Measurements from ENCODE around the gene GSG1L.

Gene GSG1L

GRCh38 chr16:27978876-27979275 lies 84.6 kb downstream of the GSG1L start:
- no peak overlapping the region for H3K9ac ChIP-seq (ENCODE audit: low read length in 5 of 5)
- H3K27me3 ChIP-seq (ENCODE audit: control insufficient read depth in 5 of 5, insufficient read depth in 4 of 5, low read length in 5 of 5) = peaks cover 0 to 10% (median 6%) of the 10 kb centered on the region in 5 donors
- H3K9me3 ChIP-seq (ENCODE audit: control insufficient read depth in 5 of 5, low read length in 5 of 5) = no peaks in the 10 kb centered on the region
- no peak overlapping the region for H3K4me3 ChIP-seq (ENCODE audit: low read depth in 1 of 5, low read length in 5 of 5)
- no peaks in the 10 kb centered on the region for H3K4me1 ChIP-seq (ENCODE audit: control insufficient read depth in 5 of 5, insufficient read depth in 5 of 5, low read length in 5 of 5)
- no peaks in the 10 kb centered on the region for H3K36me3 ChIP-seq (ENCODE audit: control insufficient read depth in 5 of 5, insufficient read depth in 5 of 5, low read length in 5 of 5)
- H3K27ac ChIP-seq (ENCODE audit: low read depth, low read length) = no peak overlapping the region

DNA sequence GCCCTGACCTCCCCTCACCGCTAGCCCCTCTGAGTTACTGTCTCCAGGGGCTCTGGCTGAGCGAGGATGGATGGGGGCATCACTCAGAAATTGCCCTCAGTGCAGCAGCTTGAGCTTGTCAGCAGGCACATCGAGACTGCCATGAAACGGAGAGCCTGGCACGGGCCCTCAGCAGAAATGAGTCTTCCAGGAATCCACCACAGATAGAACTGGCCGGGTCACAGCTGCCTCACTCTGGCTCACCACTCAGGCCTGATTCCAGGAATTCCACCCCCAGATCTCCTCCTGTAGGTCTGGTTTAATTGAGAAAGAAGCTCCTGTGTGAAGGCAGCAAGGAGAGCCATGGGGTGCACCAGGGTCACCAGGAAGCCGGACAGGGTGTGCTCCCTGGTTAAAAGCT lies 85.5 kb downstream of the GSG1L start:
- H3K9me3 ChIP-seq (ENCODE audit: control insufficient read depth in 5 of 5, low read length in 5 of 5) = no peaks in the 10 kb centered on the region
- H3K4me3 ChIP-seq (ENCODE audit: low read depth in 1 of 5, low read length in 5 of 5) = no peak overlapping the region
- H3K27ac ChIP-seq (ENCODE audit: low read depth, low read length) = no peak overlapping the region
- H3K27me3 ChIP-seq (ENCODE audit: control insufficient read depth in 5 of 5, insufficient read depth in 4 of 5, low read length in 5 of 5) = peaks cover 0 to 10% (median 6%) of the 10 kb centered on the region in 5 donors
- no peaks in the 10 kb centered on the region for H3K4me1 ChIP-seq (ENCODE audit: control insufficient read depth in 5 of 5, insufficient read depth in 5 of 5, low read length in 5 of 5)
- H3K9ac ChIP-seq (ENCODE audit: low read length in 5 of 5) = no peak overlapping the region
- H3K36me3 ChIP-seq (ENCODE audit: control insufficient read depth in 5 of 5, insufficient read depth in 5 of 5, low read length in 5 of 5) = no peaks in the 10 kb centered on the region

- Histone ChIP-seq H3K27me3 (ENCODE audit: control insufficient read depth in 5 of 5, insufficient read depth in 4 of 5, low read length in 5 of 5) (peaks cover 0 to 10% (median 6%) of the 10 kb centered on the region in 5 donors), H3K9me3 (ENCODE audit: control insufficient read depth in 5 of 5, low read length in 5 of 5) (peaks cover 0 to under 1% (median 0%) of the 10 kb centered on the region in 5 donors), H3K4me1 (ENCODE audit: control insufficient read depth in 5 of 5, insufficient read depth in 5 of 5, low read length in 5 of 5) (no peaks in the 10 kb centered on the region), H3K4me3 (ENCODE audit: low read depth in 1 of 5, low read length in 5 of 5) (no peak overlapping the region), H3K27ac (ENCODE audit: low read depth, low read length) (no peak overlapping the region), H3K9ac (ENCODE audit: low read length in 5 of 5) (no peak overlapping the region), H3K36me3 (ENCODE audit: control insufficient read depth in 5 of 5, insufficient read depth in 5 of 5, low read length in 5 of 5) (no peaks in the 10 kb centered on the region)
These were observed 86.5 kb downstream of the GSG1L start for GRCh38 chr16:27976990-27977389.

DNA sequence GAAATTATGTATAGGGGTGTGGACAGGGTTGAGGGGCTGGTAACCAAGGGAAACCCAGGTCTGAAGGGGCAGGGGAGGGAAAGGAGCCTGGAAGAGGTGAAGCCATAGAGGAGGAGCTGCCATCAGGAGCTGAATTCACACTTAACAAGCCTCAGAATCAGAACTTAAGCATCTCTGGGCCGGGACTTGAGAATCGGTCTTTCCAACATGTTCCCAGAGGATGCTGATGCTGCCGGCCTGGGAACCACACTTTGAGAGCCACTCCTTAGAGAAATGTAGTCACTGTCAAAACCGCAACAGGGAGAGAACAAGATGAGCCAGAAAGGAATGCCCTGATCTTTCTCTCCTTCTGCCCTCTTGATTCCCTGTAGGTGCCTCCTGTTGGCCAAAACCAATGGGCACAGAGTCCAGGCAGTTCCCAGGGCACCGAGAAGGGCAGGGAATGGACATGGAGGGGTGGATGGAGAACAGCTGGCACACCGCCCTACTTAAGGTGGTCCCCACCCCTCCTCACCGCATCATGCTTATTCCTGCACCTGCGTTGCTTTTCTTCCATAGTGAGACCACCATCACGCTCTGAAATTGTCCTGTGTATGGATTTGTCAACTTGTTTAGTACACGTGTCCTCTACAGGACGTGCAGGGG lies 88.5 kb downstream of the GSG1L start:
- H3K4me3 ChIP-seq (ENCODE audit: low read depth in 1 of 5, low read length in 5 of 5) = no peak overlapping the region
- no peak overlapping the region for H3K9ac ChIP-seq (ENCODE audit: low read length in 5 of 5)
- H3K27me3 ChIP-seq (ENCODE audit: control insufficient read depth in 5 of 5, insufficient read depth in 4 of 5, low read length in 5 of 5) = peaks cover 0 to 10% (median 6%) of the 10 kb centered on the region in 5 donors
- no peaks in the 10 kb centered on the region for H3K36me3 ChIP-seq (ENCODE audit: control insufficient read depth in 5 of 5, insufficient read depth in 5 of 5, low read length in 5 of 5)
- no peaks in the 10 kb centered on the region for H3K4me1 ChIP-seq (ENCODE audit: control insufficient read depth in 5 of 5, insufficient read depth in 5 of 5, low read length in 5 of 5)
- no peak overlapping the region for H3K27ac ChIP-seq (ENCODE audit: low read depth, low read length)
- peaks cover 0 to 6% (median 3%) of the 10 kb centered on the region in 5 donors for H3K9me3 ChIP-seq (ENCODE audit: control insufficient read depth in 5 of 5, low read length in 5 of 5)

GRCh38 chr16:27973678-27974077 lies 89.8 kb downstream of the GSG1L start:
- Histone ChIP-seq H3K36me3 (ENCODE audit: control insufficient read depth in 5 of 5, insufficient read depth in 5 of 5, low read length in 5 of 5) (no peaks in the 10 kb centered on the region), H3K27me3 (ENCODE audit: control insufficient read depth in 5 of 5, insufficient read depth in 4 of 5, low read length in 5 of 5) (peaks cover 0 to 8% (median 6%) of the 10 kb centered on the region in 5 donors), H3K9ac (ENCODE audit: low read length in 5 of 5) (no peak overlapping the region), H3K27ac (ENCODE audit: low read depth, low read length) (no peak overlapping the region), H3K4me3 (ENCODE audit: low read depth in 1 of 5, low read length in 5 of 5) (no peak overlapping the region), H3K9me3 (ENCODE audit: control insufficient read depth in 5 of 5, low read length in 5 of 5) (peaks cover 0 to 6% (median 3%) of the 10 kb centered on the region in 5 donors), H3K4me1 (ENCODE audit: control insufficient read depth in 5 of 5, insufficient read depth in 5 of 5, low read length in 5 of 5) (no peaks in the 10 kb centered on the region)

- H3K9ac ChIP-seq (ENCODE audit: low read length in 5 of 5) = no peak overlapping the region
These were observed 91.0 kb downstream of the GSG1L start for GRCh38 chr16:27972500-27972899.

DNA sequence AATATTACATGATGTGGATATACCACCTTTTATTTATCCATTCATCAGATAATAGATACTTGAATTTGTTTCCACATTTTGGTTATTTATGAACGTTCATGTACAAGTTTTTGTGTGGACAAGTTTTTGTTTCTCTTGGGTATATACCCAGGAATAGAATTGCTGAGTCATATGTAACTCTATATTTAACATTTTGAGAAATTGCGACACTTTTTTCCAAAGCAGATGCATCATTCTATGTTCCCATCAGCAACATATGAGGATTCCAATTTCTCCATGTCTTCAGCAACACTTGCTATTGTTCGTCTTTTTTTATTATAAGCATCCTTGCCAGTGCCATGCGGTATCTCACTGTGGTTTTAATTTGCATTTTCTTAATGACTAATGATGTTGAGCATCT lies 93.9 kb downstream of the GSG1L start:
- Histone ChIP-seq H3K9ac (ENCODE audit: low read length in 5 of 5) (no peak overlapping the region), H3K4me3 (ENCODE audit: low read depth in 1 of 5, low read length in 5 of 5) (no peak overlapping the region), H3K36me3 (ENCODE audit: control insufficient read depth in 5 of 5, insufficient read depth in 5 of 5, low read length in 5 of 5) (no peaks in the 10 kb centered on the region), H3K27me3 (ENCODE audit: control insufficient read depth in 5 of 5, insufficient read depth in 4 of 5, low read length in 5 of 5) (peaks cover 0 to 2% (median 0%) of the 10 kb centered on the region in 5 donors), H3K27ac (ENCODE audit: low read depth, low read length) (no peak overlapping the region), H3K4me1 (ENCODE audit: control insufficient read depth in 5 of 5, insufficient read depth in 5 of 5, low read length in 5 of 5) (no peaks in the 10 kb centered on the region), H3K9me3 (ENCODE audit: control insufficient read depth in 5 of 5, low read length in 5 of 5) (peaks cover 0 to 7% (median 3%) of the 10 kb centered on the region in 5 donors)

More at GRCh38 chr16:27972500-27972899, 91.0 kb downstream of the GSG1L start:
- Histone ChIP-seq H3K27ac (ENCODE audit: low read depth, low read length) (no peak overlapping the region), H3K9me3 (ENCODE audit: control insufficient read depth in 5 of 5, low read length in 5 of 5) (peaks cover 0 to 6% (median 3%) of the 10 kb centered on the region in 5 donors), H3K4me1 (ENCODE audit: control insufficient read depth in 5 of 5, insufficient read depth in 5 of 5, low read length in 5 of 5) (no peaks in the 10 kb centered on the region), H3K4me3 (ENCODE audit: low read depth in 1 of 5, low read length in 5 of 5) (no peak overlapping the region), H3K36me3 (ENCODE audit: control insufficient read depth in 5 of 5, insufficient read depth in 5 of 5, low read length in 5 of 5) (no peaks in the 10 kb centered on the region), H3K27me3 (ENCODE audit: control insufficient read depth in 5 of 5, insufficient read depth in 4 of 5, low read length in 5 of 5) (peaks cover 0 to 8% (median 6%) of the 10 kb centered on the region in 5 donors)

DNA sequence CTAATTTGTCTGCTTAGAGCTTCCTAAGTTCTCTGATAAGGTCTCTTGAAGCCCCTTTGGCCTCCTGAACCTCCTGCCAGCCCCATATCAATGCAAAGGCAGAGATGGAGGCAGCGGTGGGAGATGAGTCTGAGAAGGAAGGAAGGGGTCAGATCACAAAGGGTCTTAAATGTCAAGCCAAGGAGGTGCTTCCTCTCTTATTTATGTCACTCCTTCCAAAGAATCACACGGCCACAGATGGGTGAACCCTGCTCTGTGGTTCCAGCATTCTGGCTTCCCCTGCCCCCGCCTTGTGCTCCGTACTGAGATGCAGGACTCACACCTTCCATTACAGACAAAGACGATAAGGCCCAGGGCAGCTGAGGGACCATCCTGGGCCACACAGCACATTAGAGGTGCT lies 96.3 kb downstream of the GSG1L start:
- Histone ChIP-seq H3K4me3 (ENCODE audit: low read depth in 1 of 5, low read length in 5 of 5) (no peak overlapping the region), H3K27me3 (ENCODE audit: control insufficient read depth in 5 of 5, insufficient read depth in 4 of 5, low read length in 5 of 5) (peaks cover 0 to 4% (median 0%) of the 10 kb centered on the region in 5 donors), H3K27ac (ENCODE audit: low read depth, low read length) (no peak overlapping the region), H3K9me3 (ENCODE audit: control insufficient read depth in 5 of 5, low read length in 5 of 5) (peaks cover 2 to 21% (median 10%) of the 10 kb centered on the region in 5 donors), H3K36me3 (ENCODE audit: control insufficient read depth in 5 of 5, insufficient read depth in 5 of 5, low read length in 5 of 5) (no peaks in the 10 kb centered on the region), H3K4me1 (ENCODE audit: control insufficient read depth in 5 of 5, insufficient read depth in 5 of 5, low read length in 5 of 5) (no peaks in the 10 kb centered on the region), H3K9ac (ENCODE audit: low read length in 5 of 5) (no peak overlapping the region)

GRCh38 chr16:27966756-27967155 lies 96.8 kb downstream of the GSG1L start:
- H3K4me1 ChIP-seq (ENCODE audit: control insufficient read depth in 5 of 5, insufficient read depth in 5 of 5, low read length in 5 of 5) = no peaks in the 10 kb centered on the region
- peaks cover 0 to 4% (median 0%) of the 10 kb centered on the region in 5 donors for H3K27me3 ChIP-seq (ENCODE audit: control insufficient read depth in 5 of 5, insufficient read depth in 4 of 5, low read length in 5 of 5)
- H3K9me3 ChIP-seq (ENCODE audit: control insufficient read depth in 5 of 5, low read length in 5 of 5) = peaks cover 2 to 23% (median 14%) of the 10 kb centered on the region in 5 donors
- H3K36me3 ChIP-seq (ENCODE audit: control insufficient read depth in 5 of 5, insufficient read depth in 5 of 5, low read length in 5 of 5) = no peaks in the 10 kb centered on the region
- H3K4me3 ChIP-seq (ENCODE audit: low read depth in 1 of 5, low read length in 5 of 5) = no peak overlapping the region
- no peak overlapping the region for H3K27ac ChIP-seq (ENCODE audit: low read depth, low read length)
- no peak overlapping the region for H3K9ac ChIP-seq (ENCODE audit: low read length in 5 of 5)

- Histone ChIP-seq H3K27me3 (ENCODE audit: control insufficient read depth in 5 of 5, insufficient read depth in 4 of 5, low read length in 5 of 5) (peaks cover 0 to 4% (median 0%) of the 10 kb centered on the region in 5 donors), H3K27ac (ENCODE audit: low read depth, low read length) (no peak overlapping the region), H3K9me3 (ENCODE audit: control insufficient read depth in 5 of 5, low read length in 5 of 5) (peaks cover 2 to 18% (median 14%) of the 10 kb centered on the region in 5 donors), H3K9ac (ENCODE audit: low read length in 5 of 5) (no peak overlapping the region), H3K4me1 (ENCODE audit: control insufficient read depth in 5 of 5, insufficient read depth in 5 of 5, low read length in 5 of 5) (peaks cover 0 to 2% (median 0%) of the 10 kb centered on the region in 5 donors), H3K4me3 (ENCODE audit: low read depth in 1 of 5, low read length in 5 of 5) (no peak overlapping the region), H3K36me3 (ENCODE audit: control insufficient read depth in 5 of 5, insufficient read depth in 5 of 5, low read length in 5 of 5) (no peaks in the 10 kb centered on the region)
These were observed 97.7 kb downstream of the GSG1L start for GRCh38 chr16:27965801-27966200.

All from subcutaneous abdominal adipose tissue (tissue), 5 donors.